EL (cell line): ENCODE results near the gene GYPB.
"Not testable (repeated sequence)": the region's sequence is repeated elsewhere in the genome, so short reads cannot be mapped to it uniquely, and the experiment has no call there.

Experiments
- DNase-seq: peaks from one replicate; pipeline ENCODE4 v3.0.0-alpha.2; 2016

The GYPB gene

DNA sequence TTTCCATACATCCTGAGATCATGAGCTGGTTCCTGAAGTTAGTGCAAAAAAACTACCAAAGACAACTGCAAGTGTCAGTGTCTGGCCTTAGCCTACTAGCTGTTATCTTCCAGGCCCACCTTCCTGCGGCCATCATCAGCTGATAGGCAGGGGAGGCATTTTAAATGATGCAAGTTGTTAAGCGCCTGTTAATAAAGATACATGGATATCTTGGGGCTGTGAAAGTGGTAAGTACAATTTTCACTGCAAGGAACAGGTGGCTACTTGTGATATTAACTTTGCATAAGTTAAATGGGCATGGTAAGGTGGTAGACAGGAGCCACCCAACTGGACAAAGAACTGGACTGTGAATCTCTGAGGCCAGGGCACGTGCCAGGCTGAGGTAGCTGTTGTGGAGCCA, at the start of gene GYPB:
Gene GYPB, minus strand, starts transcription at position 104 of the 400 bp plus-strand sequence. Its CDS starts 93 bp downstream, at position 11.
- DNase-seq, result not testable (repeated sequence)

DNA sequence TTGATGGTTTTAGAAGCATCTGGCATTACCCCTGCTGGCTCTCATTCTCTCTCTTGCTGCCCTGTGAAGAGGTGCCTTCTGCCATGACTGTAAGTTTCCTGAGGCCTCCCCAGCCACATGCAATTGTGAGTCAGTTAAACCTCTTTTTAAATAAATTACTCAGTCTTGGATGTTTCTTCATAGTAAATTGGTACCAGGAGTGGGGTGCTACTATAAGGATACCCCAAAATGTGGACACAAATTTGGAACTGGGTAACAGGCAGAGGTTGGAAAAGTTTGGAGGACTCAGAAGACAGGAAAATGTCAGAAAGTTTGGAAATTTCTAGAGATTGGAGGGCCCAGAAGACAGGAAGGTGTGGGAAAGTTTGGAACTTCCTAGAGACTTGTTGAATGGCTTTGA, 42.4 kb upstream of the GYPB start:
- not testable (repeated sequence) for DNase-seq

DNA sequence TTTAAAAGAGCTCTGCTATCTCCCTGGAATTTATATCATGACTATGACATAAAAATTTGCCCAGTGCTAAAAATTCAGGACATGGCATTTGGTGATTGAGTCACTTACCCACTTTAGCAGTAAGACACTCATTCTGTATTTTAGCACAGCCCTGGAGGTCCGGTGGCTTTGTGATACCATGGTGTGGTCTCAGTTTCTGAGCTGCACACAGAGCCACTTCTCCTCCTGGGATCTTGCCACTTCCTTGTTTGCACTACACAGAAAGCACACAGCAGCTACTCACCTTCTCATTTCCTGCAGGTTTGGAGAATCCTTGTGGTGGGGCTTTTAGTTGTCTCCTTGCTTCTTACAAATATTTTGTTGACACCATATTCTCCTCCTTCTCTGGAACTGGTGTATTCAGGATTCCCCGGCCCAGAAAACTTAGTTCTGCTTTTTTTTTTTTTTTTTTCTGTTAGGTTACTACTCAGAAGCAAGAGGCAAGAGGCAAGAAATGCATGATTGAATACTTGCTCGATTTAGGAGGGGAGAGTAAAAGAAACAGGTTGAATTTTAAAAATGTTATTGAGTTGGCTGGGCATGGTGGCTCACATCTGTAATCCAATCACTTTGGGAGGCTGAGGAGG, 41.2 kb upstream of the GYPB start:
- DNase-seq, result not testable (repeated sequence)

DNA sequence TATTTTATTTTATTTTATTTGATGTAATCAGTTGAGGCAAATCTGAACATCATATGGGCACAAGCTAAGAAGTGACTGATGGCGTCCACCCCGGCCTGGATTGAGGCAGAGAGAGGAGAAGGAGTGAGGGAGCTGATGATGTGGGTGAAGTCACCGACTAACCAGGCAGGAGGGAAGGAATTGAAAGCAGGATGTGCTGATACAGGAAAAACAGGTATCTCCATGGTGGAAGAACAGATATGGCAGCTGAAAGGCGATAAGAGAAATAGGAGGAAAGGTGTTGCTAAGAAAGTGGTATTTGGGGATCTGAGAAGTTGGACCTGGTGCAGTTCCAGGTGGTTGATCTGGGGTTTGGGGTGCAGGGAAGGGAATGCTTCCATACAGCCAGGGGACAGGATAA, 37.6 kb upstream of the GYPB start:
- DNase-seq, result no peak

DNA sequence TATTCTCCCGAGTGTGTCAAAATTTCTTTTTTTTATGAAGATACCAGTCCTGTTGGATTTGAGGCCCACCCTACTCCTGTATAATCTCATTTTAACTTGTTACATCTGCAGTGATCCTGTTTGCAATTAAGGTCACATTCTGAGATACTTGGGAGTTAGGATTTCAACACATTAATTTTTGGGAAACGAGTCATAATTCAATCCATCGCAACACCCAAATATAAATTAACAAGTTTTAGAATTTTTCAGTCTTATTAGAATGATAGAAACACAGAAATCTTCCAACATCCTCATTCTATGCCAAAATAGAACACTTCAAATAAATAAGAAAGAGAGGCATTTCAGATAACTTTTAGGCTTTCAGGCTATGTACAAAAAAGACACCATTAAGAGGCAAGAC, 36.2 kb upstream of the GYPB start:
- DNase-seq, result peak; percentile 27

DNA sequence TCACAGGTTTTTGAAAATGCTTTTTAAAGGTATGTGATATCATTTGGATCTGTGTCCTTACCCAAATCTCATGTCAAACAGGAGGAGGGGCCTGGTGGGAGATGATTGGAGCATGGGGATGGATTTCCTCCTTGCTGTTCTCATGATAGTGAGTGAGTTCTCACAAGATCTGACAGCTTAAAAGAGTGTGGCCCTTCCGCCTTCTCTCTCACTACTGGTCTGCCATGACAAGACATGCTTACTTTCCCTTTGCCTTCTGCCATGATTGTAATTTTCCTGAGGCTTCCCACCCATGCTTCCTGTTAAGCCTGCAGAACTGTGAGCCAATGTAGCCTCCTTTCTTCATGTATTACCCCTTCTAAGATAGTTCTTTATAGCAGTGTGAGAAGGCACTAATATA, 32.3 kb upstream of the GYPB start:
- not testable (repeated sequence) for DNase-seq

DNA sequence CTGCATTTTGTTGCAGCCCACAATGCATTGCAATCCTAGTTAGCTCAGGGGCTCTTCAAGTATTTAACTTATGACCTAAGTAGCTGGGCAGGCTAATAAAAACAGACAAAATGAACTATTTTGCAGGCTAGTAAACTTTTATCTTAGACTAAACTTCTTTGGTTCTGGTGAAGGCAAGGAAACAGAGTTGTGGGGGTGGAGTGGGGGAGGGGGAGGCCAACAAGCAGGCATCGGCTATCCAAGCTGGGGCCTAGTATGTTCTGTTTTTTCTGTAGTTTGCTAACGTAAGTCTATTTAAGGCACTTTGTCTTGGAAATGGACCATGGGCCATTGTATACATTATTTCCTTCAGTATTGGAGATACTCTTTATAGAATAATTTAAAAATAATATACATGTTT, 31.5 kb upstream of the GYPB start:
- DNase-seq, result not testable (repeated sequence)

DNA sequence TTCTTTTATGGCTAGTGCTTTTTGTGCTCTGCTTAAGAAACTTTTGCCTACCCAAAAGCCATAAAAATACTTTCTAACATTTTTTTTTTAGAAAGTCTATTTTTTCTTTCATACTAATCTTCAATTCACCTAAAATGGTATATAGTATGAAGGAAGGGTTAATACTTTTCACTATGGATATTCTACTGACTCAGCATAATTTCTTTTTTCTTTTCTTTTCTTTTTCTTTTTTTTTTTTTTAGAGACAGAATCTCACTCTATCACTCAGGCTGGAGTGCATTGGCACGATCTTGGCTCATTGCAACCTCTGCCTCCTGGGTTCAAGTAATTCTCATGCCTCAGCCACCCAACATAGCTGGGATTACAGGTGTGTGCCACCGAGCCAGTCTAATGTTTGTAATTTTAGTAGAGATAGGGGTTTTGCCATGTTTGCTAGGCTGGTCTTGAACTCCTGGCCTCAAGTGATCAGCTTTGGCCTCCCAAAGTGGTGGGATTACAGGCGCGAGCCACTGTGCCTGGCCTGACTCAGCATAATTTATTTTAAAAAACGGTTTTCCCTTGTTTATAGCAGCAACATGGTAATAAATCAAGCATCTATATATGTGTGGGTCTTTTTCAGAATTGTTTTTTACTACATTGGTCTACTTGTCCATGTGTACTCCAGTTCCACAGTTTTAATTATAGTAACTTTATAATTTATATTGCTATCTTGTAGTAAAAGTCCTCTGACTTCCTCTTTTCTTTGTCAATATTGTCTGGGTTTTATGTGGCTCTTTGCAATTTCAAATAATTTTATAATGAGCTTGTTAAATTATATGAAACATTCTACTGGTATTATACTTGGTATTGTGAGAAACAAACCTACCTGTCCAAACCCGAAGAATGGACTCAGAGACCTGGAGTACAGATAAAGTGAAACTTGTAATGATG, 30.6 kb upstream of the GYPB start:
- not testable (repeated sequence) for DNase-seq

DNA sequence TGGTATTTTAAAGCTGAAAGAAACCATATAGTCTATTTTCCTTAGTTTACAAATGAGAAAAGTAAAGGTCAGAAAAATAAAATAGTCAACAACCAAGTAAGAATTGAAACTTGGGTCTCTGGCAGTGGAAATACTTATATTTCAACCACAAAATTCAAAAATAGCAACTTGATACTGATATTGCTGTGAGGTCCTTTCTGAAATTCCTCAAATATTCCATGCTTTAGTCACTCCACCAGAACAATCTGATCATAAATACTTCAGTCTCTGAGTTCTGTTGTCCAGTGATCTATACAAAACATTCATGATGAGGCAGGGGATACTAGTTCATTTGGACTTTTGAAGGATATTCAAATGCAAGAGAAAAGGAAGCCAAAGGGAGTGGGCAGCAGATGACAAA, 25.8 kb upstream of the GYPB start:
- DNase-seq, result peak; percentile 62

DNA sequence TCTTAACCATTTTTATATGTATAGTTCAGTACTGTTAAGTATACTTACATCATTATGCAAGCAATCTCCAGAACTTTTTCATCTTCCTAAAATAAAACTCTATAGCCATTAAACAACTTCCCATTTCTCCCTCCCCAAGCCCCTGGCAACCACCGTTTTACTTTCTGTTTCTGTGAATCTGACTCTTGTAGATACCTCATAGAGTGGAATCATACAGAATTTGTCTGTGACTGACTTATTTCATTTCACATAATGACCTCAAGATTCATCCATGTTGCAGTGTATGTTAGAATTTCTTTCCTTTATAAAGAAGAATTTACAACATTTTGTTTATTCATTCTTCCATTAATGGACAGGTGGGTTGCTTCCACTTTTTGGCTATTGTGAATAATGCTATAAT, 13.4 kb upstream of the GYPB start:
- not testable (repeated sequence) for DNase-seq

DNA sequence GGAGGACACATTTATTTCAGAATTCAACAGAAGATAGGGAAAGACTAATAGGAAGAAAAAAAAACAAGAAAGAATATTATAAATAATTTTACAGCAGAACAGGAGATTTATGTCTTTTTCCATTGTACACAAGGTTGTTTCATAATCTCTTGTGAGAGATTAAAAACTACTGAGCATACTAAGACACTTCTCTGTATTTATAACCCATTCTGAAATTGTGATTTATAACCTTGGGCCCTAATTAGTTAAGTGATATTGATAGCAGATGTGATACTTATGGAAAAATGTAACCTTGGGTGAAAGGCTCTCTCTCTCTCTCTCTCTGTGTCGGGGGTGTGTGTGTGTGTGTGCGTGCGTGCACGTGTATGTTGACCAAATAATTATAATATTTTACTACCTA, 12.7 kb upstream of the GYPB start:
- not testable (repeated sequence) for DNase-seq

DNA sequence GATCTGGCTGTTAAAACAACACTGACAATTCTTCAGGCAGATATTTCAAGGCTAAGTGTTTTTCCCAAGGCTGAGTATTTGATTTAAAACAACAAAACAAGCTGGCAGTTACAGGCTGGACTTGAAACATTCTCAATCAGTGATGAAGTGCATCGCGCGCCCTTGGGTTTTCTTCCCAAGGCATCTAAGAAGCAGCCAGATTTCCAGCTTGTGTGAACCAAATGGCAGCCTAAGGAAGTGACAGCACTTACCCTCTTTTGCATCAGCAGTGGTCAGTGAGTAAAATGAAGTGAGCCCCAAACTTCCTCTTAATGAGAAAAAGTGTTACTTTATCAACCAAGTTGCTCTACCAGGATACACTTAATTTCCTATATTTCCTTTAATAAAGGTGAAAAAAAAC, 12.2 kb upstream of the GYPB start:
- DNase-seq, result not testable (repeated sequence)

DNA sequence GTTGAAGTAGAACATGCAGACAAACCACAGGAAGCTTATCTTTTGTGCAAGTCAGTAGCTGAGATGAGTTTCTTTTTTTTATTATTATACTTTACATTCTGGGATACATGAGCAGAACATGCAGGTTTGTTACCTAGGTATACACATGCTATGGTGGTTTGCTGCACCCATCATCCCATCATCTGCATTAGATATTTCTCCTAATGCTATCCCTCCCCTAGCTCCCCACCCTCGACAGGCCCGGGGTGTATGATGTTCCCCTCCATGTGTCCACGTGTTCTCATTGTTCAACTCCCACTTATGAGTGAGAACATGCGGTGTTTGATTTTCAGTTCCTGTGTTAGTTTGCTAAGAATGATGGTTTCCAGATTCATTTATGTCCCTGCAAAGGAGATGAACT, 11.5 kb upstream of the GYPB start:
- DNase-seq, result not testable (repeated sequence)

DNA sequence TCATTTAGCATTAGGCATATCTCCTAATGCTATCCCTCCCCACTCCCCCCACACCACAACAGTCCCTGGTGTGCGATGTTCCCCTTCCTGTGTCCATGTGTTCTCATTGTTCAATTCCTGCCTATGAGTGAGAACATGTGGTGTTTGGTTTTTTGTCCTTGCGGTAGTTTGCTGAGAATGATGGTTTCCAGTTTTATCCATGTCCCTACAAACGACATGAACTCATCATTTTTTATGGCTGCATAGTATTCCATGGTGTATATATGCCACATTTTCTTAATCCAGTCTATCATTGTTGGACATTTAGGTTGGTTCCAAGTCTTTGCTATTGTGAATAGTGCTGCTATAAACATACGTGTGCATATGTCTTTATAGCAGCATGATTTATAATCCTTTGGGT, 7.5 kb upstream of the GYPB start:
- DNase-seq, result not testable (repeated sequence)

DNA sequence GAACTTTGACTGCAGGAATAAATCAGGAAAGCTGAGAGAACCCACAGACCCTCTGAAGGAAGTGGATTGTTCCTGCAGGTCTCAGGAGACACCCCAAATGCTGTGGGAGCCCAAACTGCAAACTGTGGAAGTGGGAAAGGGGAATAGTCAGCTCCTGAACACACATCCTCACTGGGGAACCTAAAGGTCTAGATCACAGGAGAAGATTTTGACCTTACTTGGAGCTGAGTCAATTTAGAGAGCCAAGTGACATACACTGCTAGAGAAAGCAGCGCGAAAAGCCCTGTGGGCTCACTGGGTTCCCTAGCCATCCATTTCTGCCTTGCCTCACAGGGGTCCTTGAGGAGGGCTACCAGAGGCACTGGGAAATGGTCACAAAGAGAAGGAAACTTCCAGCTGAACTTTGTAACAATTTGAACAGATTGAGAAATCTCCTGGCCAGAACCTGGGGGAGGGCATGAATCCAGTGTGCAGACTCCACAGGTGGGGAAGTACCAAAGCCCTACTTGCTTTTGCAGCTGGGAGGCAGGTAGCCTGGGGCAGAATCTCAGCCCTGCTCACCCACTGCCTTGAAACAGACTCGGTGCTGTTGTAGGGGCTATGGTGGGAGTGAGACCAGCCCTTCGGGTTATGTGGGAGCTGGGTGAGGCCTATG, 5.3 kb upstream of the GYPB start:
- not testable (repeated sequence) for DNase-seq

DNA sequence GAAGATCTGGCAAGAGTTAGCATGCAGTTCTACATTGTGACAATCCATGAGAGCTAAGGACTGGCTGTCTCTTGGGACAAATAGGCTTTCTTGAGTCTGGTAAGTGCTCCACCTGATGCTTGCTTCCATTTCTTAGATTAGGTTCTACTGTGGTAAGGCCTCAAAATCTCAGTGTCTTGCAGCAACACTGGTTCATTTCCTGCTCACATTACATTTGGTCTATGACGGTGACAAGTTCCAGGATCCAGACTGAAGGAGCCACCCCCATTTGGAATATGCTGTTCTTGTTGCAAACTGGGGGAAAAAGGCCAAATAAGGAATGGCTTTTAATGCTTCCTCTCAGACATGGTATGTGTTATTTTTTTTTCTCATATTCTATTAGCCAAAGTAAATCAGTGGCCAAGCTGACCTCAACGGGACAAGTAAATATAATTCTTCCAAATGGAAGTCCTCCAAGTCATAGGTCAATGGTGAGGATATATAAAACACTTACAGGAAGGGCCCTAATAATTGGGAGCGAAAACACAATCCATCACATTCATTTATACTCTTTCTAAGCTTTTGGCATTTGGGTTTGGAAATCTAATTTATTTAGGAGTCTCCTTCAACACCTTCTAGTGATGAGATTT, 3.7 kb upstream of the GYPB start:
- not testable (repeated sequence) for DNase-seq

DNA sequence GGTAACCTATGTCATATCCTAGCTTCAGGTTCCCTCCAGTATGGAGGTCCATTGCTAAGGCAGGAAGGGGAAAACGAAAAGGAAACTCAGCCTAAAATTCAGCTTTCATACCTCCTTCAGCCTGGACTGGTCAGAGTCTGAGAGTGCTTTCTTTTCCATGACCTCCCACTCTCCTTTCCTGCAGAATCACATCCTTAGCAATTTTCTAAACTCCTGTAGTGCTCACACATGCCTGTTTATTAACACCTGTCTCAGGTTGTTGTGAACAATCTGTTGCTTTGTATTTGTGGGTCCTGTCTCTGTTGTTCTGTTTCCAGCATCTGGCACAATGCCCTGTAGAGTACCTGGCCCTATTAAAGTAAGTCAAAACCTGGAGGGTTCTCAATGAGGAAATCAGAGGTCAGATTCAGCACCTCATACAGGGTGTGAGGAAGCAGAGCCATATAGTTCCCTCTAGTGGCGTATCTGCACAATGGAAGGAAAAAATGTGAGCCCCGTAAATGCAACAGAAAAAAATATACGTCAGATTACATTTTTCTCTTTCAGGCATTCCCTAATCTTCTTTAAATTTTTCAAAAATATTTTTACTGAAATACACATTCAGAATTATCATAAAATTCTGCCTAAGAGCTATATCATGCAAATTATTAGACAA, 2.3 kb upstream of the GYPB start:
- DNase-seq, result peak; percentile 23

DNA sequence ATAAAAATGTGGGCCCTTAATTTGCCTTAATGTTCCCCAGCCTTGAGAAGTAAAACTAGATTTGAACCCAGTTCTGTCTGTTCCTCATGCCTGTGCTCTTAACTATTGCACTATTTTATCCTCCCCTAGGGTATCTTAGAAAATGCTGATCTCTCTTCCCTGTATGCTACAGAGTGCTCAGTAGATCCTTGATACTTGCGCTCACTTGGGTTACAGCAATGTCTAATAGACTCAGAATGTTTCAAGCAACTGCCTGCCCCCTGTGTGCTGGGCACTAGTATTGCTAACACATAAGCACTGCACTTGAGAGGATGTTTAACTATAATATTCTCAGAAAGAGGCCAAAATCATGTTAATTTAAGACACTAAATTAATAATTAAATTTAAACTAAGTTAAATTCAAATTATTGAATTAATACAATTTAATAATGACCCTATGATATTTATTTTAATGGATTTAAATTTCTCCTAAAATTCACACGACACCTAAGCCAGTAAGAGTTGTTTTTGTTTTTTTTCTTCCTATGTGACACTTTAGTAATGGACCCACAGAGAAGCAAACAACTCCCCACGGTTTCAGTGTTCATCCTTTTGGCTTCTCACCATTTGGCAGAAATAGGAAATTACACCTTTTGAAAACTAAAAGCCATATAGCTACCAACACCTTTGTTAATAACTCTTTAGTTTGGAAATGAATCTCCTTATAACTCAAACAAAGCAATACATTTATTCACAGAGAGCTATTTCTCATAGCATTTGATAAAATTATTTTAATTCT, 768 bp downstream of the GYPB start:
- DNase-seq, result not testable (repeated sequence)

DNA sequence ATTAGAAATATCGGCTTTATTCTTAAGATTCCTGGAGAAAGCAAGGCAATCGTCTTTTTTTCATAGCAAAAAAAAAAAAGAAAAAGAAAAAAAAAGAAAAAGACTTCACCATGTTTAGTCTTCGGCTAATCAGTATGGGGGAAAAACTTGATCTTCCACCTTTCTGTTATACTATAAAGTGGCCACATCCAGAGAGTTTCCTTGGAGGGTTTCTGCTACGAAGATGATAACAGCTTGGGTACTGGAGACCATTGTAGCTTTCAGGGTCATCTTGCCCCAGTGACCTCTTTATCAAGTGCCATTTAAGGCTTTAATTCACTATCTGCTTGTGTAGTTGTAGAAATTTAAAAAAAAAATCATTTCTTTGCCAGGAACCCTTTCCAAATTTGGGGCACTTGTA, 1.9 kb downstream of the GYPB start:
- DNase-seq, result not testable (repeated sequence)

DNA sequence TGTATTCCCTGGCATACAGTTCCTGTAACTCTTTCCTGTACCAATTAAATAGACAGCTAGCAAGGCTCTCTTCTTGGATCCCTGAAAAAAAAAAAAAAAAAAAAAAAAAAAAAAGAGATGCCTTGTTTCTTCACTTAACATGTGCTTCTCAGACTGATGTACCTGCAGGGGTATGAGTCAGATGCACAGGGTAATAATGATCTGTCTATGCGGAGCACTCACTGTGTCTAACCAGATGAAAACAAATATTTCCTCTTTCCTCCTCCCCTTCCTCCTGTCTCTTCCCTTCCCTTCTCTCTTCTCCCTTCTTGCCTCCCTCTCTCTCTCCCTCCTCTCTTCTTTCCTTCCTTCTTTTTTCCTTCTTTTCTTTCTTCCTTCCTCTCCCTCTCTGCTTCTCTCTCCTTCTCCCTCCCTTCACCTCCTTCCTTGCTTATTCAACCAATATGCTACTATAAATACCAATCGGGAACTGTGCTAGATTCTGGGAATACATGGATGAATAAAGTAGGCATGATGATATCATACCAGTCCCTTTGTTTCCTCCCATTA, 3.0 kb downstream of the GYPB start:
- DNase-seq, result not testable (repeated sequence)

DNA sequence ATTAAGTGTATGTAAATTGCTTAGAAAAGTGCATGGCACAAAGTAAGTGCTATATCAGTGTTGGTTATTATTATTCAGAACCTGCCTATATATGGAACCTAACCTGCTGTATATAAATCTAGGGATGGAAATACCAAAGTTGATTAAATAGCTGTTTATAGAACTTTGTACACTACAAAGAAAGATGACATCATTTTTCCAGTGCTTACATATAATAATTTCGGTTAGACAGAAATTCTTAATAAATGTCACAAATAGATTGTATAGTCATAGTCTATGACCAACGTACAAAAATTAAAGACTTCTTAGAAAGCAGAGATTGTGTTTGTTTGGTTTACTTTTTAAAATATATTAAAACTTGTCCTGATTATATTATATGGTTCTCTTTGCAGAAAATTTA, 4.4 kb downstream of the GYPB start:
- no peak for DNase-seq
